NOMO-1 (cell line): Measurements from ENCODE around the gene DACH1.

Experiments used
- DNase-seq, 2 experiments: peaks; one replicate each; lab custom pipeline; 2025; ENCODE audit not compliant: unreplicated experiment in 2 of 2; lab: John Stamatoyannopoulos, UW

Gene DACH1

DNA sequence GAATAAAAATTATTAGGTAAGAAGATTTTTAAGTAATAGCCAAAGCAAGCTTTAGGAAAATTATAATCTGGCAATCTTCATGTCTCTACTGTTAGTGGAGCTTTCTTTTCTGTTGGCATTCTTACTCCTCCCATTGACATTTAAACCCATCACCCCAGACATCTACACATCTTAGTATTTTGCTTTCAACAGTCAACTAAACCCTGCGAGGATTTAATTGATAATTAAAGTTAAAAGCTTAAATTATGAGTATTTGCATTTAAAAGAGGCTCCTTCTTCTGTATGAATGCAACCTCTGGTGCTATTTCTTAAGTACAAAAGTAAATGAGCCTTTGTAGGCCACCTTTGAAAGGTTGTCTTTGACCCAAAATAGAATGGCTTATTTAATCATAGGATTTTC lies 148.1 kb downstream of the DACH1 start:
- no peak for DNase-seq

DNA sequence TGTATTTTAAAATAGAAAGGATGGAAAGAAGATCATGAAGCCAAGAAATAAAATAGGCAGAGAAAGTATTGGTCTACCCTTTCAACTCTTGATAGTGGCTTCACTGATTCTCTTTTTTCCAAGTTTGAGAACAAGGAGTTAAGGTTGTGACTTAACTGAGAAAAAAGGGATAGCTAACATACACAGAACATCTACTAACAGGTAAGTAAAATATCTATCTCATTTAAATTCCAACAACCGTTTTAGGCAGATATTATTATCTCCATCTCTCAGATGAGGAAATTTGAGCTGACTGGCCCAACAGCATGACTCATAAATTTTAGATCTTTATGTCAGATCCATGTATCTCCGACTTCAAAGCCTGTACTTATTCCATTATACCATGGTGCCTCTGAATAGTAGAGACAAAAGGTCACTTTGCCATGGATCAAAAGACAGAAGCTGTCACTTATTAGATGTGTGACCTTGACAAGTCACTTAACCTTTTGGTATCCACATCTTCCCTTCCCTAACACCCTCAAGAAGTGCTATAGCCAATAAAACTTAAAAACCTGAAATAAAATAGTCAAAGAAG lies 152.1 kb downstream of the DACH1 start:
- DNase-seq: no peak

DNA sequence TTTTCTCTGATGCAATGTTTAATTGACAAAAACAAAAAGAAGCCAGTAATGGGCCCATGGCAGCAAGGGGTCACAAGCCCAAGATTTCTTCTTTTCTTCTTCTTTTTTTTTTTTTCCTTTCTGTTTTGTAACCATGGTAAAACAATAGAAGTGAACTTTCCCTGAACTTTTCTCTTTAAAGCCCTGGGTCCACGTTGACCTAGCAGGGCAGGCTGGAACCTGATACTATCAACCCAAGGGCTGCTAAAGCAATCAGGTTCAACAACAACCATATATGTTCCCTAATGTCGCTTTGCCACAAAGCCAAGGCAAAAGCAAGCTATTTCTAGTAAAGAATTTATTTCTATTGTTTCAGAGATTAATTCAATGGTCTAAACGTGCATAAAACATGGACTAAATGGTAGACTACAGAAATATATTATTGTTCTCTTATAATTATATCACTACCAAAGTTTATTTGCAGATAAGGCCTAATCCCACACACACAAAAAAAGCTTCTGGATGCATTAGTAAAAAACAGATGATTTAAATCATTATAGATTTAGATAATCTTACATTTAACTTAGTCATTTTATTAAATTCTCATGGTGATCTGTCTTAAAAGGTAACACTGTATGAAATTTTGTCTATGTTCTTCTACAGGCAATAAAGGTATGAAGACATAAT lies 153.9 kb downstream of the DACH1 start:
- DNase-seq: peak; percentile 32 to 41

DNA sequence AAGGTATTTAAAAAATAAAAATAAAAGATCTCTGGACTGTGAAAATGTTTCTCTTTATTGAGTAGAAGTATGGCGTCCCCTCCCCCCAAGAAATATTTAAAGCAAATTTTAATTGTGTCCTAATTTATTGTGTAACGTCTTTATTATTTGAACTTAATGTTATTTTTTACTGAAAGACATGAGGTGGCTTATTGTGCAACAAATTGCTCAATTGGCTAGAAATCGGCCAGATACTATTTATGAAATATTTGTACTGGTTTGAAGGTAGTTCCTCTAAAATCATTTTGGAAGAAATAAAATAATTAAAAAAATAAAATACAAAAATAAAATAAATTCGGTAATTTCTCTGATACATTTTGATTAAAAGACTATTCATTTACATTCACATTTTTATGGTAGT lies 162.3 kb downstream of the DACH1 start:
- peak; percentile 21 to 52 for DNase-seq

DNA sequence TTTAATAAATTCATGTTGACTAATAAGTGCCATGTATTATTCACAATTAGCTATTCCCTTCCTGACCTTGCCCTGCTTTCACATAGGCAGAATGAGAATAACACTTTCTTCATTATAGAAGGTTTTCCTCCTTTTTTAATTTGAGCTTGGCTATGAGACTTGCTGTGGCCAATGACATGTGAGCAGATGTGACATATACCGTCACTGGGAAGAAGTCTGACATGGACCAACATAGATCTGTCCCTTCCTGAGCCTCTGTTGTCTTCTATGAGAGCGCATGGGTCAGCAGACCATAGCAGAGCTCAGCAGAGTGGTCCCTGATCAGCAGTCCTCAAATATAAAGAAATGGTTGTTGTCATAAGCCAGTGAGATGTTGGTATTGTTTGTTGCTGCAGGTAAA lies 163.9 kb downstream of the DACH1 start:
- DNase-seq: no peak

DNA sequence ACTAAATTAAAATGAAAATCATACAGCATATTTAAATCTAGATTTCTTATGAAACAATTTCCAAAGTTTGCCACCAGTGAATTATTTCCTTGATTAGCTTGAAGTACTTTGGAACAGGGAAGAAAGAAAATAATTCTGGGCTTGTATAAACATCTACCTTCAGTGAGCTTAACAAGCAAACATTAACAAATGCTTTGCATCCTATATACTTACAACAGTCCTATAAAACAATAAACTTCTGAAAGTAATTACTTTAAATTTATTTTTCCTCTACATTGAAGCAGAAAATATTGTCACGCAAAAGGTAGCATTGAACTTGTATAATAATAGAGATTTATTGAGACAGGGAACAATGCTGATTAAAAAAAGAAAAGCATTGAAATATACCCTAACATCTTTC lies 164.8 kb downstream of the DACH1 start:
- no peak for DNase-seq

DNA sequence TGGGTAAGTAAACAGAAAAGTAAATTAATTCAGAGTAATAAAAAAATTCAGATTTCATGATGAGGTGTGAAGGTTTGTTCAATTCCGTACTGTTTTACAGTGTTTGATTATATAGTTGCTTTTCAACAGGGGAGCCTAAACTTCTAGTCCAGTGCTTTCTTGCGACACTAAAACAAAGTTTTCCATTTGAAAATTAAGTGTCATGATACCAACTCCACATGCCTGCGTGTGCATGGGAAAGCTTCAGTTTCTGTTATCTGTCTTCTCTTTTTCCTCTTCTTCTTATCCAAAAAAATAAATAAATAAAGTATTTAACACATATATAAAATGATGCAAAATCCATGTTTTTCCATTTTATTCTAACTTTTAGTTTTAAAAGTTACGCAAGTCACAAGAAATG lies 165.3 kb downstream of the DACH1 start:
- DNase-seq: no peak

DNA sequence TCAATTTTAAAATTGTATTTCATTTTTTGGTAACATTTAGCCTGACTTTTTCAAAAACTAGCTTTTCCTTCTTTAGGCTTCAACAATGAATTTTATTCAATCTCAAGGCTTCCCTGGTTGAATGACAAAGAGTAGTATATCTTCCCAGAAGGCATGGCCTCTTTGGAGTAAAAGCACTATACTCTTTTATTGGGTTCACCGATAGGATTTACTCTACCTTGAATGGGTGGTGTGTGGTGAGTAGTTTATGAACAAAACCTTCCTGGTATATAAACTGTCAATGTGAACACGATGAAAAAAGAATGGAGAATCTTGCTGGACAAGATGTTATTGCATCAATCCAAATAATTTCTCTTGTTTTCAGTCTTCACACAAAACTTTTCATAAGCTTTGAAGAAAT lies 167.7 kb downstream of the DACH1 start:
- no peak for DNase-seq

DNA sequence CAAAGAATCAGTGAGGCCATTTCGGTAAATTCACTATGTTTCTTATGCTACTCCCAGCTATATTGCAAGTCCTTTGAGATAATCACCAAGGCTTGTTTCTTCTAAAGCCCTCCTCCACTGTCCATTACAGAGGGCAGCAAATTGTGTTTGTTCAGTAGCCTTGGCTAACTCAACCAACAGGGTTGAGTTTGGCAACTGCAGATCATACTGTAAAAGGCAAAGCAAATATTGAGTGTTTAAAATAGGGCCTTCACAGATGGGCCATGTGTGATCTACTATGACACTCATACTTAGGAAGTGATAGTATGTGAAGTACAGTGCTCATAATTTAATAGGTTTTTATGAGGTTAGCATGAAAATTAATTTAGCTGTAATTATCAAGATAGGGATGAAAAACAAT lies 171.3 kb downstream of the DACH1 start:
- DNase-seq: no peak

DNA sequence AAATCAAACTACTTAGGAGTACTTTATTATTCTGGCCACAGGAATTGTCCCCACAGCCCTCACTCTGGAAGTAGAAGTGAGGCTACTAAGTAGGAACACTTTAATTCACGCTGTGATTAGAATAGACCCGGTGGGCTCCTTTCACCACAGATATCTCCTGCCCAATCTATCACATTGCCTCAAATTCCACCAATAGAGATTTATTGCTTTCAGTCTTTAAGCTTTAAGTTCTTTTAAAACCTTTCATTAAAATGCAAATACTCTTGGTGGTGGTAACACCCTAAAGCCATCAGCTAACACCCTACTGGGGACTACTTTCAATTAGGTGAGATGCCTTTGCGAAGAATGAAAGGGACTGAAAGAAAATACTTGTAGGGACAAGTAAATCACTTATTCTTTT lies 181.9 kb downstream of the DACH1 start:
- DNase-seq: no peak

DNA sequence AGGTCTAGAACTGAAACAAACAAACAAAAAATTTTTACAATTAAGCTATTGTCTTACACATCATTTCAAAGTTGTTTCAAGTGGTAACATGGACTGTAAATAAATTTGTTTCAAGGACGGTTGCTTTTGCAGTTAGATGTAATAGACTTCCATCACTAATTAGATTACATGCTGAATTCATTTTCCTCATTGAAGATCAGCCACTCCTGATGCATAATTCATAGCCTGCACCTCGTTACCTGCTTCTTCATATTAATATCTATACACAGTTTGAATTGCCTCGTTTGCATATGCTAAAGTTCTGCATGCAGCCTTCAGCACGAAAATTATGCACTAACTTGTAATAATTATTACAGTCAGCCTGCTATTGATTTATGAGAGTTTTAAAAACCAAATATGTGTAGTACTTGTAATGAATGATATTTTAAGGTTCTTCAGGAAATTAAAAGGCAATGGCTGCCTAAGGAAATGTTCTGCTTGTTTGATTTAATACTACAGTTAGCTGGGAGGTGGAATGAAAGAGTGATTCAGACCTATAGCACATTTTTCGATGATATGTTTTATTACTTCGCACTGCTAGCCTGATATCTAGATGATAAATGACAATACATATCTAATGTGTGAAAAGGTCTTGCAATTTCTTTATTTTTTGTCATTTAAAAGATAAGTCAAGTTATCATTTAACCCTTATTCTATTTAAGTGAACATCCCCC lies 184.9 kb downstream of the DACH1 start:
- no peak for DNase-seq

DNA sequence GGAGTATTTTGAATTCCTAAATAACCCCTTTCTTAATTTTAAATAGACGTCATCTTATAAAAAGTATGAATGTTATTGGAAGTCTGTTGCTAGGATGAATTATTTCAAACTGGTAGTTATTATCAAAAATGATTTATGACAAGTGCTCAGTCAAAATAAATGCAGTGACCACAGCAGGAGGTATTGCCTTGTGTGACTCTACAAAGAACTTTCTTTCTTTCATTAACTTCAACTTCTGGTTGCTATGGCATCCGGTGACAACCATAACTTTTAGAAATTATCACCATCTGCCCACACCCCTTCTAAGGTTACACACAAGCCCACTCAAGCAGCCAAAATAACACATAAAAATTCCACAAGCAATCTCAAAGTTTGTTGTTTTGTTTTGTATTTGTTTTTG lies 189.9 kb downstream of the DACH1 start:
- DNase-seq: no peak

DNA sequence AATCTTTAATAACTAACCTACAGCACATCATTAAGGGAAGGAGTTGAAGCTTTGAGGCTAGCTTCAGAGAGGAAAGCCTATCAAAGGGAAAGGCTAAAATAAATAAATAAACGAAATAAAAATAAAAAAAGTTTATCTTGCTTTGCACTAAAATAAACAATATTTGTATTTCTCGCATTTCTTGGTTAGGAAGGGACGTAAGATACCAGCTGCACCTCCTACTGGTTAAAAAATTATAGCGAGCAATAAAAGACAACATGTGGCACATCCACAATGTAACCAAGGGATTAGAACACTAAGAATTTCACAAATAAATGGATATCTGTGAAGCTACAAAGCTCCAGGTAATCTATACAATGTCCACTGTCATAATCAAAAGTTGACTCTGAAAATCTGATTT lies 194.5 kb downstream of the DACH1 start:
- DNase-seq: no peak

DNA sequence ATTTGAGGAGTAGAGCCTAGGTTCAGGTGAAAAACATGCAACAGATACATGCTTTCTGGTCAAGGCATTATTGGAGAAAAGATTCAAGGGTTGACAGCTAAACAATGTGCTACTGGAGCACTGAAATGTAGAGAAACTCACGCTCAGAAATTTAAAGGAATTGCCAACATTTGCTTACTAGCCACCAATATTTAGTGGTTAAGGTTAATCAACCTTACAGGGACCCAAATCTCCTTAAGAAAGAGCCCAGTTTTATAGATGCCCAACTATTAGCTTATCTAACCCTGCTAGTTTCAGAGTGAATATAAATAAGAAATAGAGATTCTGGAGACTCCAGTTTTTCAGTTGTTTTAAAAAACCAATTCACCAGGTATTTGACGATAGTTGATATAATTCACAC lies 203.6 kb downstream of the DACH1 start:
- DNase-seq: no peak

DNA sequence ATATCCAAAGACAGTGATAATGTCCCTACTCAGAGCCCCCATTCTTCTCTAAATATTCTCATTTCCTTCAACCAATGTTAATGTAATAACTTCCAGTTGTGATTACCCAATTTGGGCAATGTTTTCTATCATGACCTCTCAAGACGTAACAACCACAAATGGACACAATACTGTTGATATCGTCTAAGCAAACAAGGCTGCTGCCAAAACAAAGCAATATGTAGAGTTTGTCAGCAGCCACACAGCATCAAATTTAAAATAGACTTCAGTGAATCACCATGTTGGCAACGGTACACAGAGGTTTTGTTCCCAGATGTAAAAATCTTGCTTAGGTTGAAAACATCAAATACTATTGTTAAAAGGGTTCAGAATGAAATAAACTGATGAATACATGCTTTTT lies 205.1 kb downstream of the DACH1 start:
- DNase-seq: no peak

DNA sequence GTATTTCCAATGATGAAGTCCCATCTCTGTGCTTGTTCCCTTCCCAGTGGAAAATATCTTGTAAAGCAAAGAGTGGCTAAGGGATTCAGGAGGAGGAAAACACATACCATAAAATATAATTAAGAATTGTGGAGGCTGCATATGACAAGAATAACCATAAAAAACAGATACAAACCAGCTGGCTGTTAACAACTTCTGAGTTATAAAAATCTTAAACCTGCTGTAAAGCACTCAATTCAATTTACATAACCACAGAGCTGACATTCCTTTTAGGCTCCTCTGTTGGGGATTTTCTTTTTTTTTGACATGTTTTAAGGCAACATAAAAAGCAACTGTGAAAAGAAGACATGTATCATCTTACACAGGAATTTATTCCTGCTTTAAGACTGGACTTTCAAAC lies 207.6 kb downstream of the DACH1 start:
- DNase-seq: no peak

DNA sequence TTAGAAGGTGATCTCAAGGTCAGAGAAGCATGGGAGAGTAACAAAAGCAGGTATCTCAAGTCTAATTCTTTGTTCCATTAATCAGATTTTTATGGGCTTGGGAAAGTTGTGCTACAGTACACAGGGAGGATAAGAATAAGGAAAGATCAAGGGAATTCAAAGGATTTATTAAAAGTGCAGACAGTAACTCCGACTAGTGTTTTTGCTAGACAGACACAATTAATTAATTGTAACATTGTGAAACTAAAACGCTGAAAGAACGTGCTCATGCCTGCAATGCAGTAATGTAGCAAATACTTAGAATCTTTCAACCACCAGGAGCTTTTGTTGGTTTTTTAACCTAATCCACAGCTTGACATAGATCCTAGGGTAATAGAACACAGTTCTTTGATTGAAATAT lies 221.5 kb downstream of the DACH1 start:
- no peak for DNase-seq

DNA sequence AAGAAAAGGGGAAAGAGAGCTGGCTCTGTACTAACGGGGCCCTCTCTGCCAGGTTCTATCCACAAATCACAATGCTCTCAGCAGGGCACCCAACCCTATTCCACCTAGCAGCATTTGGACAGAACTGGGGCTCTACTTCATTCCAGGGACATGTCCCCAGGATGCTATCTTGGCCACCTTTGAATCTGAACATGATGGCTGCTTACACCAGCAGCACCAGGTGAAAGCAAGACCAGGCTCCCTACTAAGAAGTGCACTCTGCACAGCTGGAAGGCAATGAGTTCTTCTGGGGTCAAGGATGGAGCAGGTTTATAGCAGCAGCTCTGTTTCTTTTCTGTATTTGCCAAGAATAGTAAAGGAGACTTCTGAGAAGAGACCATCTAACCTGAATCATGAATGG lies 222.4 kb downstream of the DACH1 start:
- no peak for DNase-seq

DNA sequence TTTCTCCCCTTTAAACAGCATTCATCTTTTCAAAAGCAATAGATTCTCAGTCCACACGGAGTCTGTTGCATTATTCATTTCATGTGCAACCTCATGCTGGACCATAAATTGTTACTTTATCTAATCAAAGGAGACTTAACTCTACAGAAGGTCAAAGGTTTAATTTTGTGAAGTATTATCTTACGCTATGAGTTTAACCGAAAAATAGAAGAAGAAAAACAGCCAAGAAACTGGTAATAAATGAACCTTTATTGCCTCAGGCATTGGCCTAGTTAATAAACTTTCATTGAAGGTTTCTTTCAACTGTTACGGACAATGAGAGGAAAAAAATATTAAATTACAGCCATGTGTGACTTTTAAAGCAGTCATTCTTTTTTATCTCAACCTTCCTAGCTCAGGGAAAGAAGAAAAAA lies 223.6 kb downstream of the DACH1 start:
- DNase-seq: no peak

DNA sequence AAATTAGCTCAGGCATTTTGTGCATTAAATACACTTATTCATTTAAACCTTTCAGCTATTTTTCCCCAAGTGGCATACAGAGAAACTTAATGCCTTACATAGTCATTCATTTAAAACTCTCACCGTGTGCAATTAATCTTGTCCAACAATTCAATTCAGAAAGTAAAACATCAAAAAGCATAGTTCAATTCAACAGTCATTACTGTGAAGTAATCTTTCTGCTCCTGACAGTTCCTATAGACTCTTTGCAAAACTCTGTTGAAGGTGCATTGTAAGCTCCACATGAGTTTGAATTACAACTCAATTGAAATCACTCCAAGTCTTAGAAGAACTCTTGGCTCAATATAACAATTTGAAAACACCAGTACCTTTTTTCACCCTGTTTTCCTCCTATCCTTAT lies 228.3 kb downstream of the DACH1 start:
- no peak for DNase-seq

DNA sequence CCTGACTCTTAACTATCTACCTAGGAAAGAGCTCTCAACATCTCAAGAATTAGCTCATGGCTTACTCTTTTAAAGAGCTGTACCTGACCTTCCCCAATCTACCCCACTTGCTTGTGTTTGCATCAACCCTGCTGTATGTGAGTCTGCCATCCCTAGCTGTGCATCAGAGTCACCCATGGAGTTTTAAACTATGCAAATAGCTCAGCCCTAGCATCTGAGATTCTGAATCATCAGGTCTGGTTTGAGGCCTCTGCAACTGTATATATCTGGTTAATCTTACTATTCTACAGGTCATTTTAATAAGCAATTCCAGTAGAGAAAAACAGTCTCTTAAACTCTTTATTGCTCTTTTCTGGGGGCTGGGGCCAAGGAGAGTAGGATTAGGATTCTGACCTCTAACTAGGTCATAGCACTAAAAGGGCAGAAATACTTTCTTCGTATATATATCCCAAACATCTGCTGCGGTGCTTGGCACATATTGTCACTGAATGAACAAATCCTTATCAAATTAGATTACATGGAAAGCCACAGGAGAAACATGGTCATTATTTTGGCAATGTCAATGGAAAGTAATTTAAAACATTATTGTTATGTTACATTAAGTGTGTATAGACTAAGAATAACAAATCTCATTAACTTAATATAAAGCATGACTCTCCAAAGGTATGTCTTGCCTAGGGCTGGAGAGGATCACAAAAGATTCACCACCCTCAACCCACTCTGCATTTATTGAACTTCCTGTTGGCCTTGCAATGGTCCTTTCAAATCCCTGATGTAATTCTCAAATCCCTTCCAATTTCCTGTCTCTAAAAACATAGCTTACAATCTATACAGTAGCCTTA lies 232.2 kb downstream of the DACH1 start:
- DNase-seq: no peak

DNA sequence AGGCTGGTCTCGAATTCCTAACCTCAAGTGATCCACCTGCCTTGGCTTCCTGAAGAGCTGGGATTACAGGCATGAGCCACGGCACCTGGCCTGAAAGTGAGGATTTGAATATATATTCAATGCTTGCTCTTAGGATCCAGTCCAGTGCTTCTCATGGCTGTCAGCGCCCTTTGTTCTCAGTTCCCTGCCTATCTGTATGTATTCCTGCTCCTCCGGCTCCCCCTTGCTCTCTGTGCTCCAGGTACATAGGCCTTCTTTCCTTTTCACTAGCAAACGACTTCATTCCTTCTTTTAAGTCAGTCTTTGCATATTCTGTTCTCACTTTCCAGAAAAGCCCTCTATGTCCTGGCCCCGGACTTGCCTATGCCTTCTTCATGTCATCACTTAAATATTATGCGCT lies 232.8 kb downstream of the DACH1 start:
- no peak for DNase-seq
